Endothelial cell (in vitro differentiated cells): ENCODE results near the gene LGALS9. TPM values are rescaled to one million over a fixed set of nuclear protein-coding genes. Genes with fewer than 3 reads are reported as not detected.

Experiments
- DNase-seq: peaks from one replicate; pipeline ENCODE4 v3.0.0; 2021; ENCODE audit warnings: low spot score
- H3K27ac Mint-ChIP-seq: one replicate; pipeline ENCODE4 v1.8.0; 2021; ENCODE audit warnings: mixed read lengths, inconsistent platforms; ENCODE audit not compliant: unreplicated experiment
- H3K27me3 Mint-ChIP-seq: one replicate; pipeline ENCODE4 v1.8.0; 2021; ENCODE audit warnings: mild to moderate bottlenecking, moderate library complexity, mixed read lengths, inconsistent platforms; ENCODE audit not compliant: unreplicated experiment
- H3K36me3 Mint-ChIP-seq: one replicate; pipeline ENCODE4 v1.8.0; 2021; ENCODE audit warnings: mild to moderate bottlenecking, low read depth, mixed read lengths, inconsistent platforms; ENCODE audit not compliant: unreplicated experiment
- H3K4me1 Mint-ChIP-seq: one replicate; pipeline ENCODE4 v1.8.0; 2021; ENCODE audit warnings: mild to moderate bottlenecking, mixed read lengths, inconsistent platforms; ENCODE audit not compliant: unreplicated experiment
- H3K4me3 Mint-ChIP-seq: one replicate; pipeline ENCODE4 v1.8.0; 2021; ENCODE audit warnings: mild to moderate bottlenecking, mixed read lengths, inconsistent platforms; ENCODE audit not compliant: unreplicated experiment
- H3K9me3 Mint-ChIP-seq: one replicate; pipeline ENCODE4 v1.8.0; 2021; ENCODE audit warnings: mixed read lengths, inconsistent platforms; ENCODE audit not compliant: unreplicated experiment
- CTCF ChIP-seq: fragments of 200-600 bp; sonication (generic); IDR thresholded peaks from one replicate; pipeline ENCODE4 v1.5.0; 2021; ENCODE audit warnings: antibody characterized with exemption; ENCODE audit not compliant: unreplicated experiment
- total RNA-seq: library from RNA; stranded (reverse); fragmentation: NEBNext Ultra II Directional; extraction: Animal tissue kit (Norgen Biotek cat#: 25700); gene quantifications from one replicate; pipeline ENCODE4 v1.2.1, GENCODE V29; 2021; ENCODE audit not compliant: unreplicated experiment

Gene LGALS9
- total RNA-seq, 1 donor from 2014 or later = 5.8 TPM

- no peak for TF ChIP-seq CTCF
- Mint-ChIP-seq H3K9me3 (no peaks in the 10 kb centered on the region), H3K27ac (no peak overlapping the region), H3K4me1 (no peaks in the 10 kb centered on the region), H3K36me3 (peaks cover 28% of the 10 kb centered on the region), H3K4me3 (no peak overlapping the region), H3K27me3 (peaks cover 5% of the 10 kb centered on the region)
- DNase-seq = no peak
These were observed 42.6 kb upstream of the LGALS9 start for GRCh38 chr17:27588354-27588753.

GRCh38 chr17:27590864-27591263 lies 40.1 kb upstream of the LGALS9 start:
- TF ChIP-seq CTCF = no peak
- Mint-ChIP-seq H3K27me3 (peaks cover 6% of the 10 kb centered on the region), H3K9me3 (no peaks in the 10 kb centered on the region), H3K36me3 (peaks cover 37% of the 10 kb centered on the region), H3K4me1 (no peaks in the 10 kb centered on the region), H3K4me3 (peak overlapping the region; percentile 43), H3K27ac (peak overlapping the region; percentile 68)
- DNase-seq = no peak

GRCh38 chr17:27591986-27592385 lies 39.0 kb upstream of the LGALS9 start:
- no peak for DNase-seq
- Mint-ChIP-seq H3K4me3 (no peak overlapping the region), H3K9me3 (no peaks in the 10 kb centered on the region), H3K27ac (no peak overlapping the region), H3K27me3 (peaks cover 7% of the 10 kb centered on the region), H3K4me1 (no peaks in the 10 kb centered on the region), H3K36me3 (peaks cover 43% of the 10 kb centered on the region)
- no peak for TF ChIP-seq CTCF

GRCh38 chr17:27593232-27593856 lies 37.6 kb upstream of the LGALS9 start:
- TF ChIP-seq CTCF = no peak
- Mint-ChIP-seq H3K4me1 (no peaks in the 10 kb centered on the region), H3K27me3 (peaks cover 7% of the 10 kb centered on the region), H3K9me3 (no peaks in the 10 kb centered on the region), H3K36me3 (peaks cover 41% of the 10 kb centered on the region), H3K27ac (no peak overlapping the region), H3K4me3 (no peak overlapping the region)
- no peak for DNase-seq

GRCh38 chr17:27593857-27594255 lies 37.1 kb upstream of the LGALS9 start:
- no peak for DNase-seq
- peaks cover 7% of the 10 kb centered on the region for H3K27me3 Mint-ChIP-seq
- H3K4me1 Mint-ChIP-seq = no peaks in the 10 kb centered on the region
- H3K9me3 Mint-ChIP-seq = no peaks in the 10 kb centered on the region
- no peak overlapping the region for H3K27ac Mint-ChIP-seq
- peak overlapping the region; percentile 10 for H3K4me3 Mint-ChIP-seq
- peaks cover 43% of the 10 kb centered on the region for H3K36me3 Mint-ChIP-seq
- no peak for TF ChIP-seq CTCF
